Dedifferentiated amniotic fluid mesenchymal stem cell (primary cell): ENCODE results near the gene APOF.
"Not testable (repeated sequence)": the region's sequence is repeated elsewhere in the genome, so short reads cannot be mapped to it uniquely, and the experiment has no call there.

ENCODE experiments used
- DNase-seq: peaks from one replicate; pipeline ENCODE4 v3.0.0-alpha.2; 2016; ENCODE audit errors: extremely low spot score

Gene APOF

DNA sequence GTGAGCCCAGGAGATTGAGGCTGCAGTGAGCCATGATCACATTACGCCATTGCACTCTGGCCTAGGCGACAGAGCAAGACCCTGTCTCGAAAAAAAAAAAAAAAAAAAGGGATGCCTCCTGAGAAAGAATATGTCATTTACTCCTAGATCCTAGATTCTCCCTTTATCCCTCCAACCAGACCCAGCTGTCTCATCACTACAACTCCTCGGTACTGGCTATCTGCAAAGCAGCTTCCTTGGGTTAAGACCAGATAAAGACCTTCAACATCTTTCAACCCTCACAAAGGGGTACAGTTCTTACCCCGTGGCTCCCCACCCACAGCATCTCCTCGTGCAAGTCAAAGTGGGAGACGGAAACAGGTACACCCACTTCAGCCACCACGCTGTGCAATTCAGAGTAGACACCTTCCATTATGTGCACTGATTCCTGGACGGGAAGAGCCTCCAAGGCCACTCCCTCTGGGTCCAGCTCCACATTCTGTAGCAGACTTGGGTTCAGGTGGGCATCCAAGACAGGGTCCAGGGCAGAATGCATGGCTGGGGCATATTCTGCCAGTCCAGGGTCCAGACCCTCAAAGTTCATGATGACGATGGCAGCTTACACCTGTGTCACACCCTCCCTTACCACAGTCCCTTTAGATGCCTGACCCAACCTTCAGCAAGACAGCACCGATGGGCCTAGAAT, 30.0 kb downstream of the APOF start:
- DNase-seq, result no peak

- DNase-seq, result no peak
Observed at GRCh38 chr12:56330936-56331490, 31.6 kb downstream of the APOF start.

GRCh38 chr12:56326533-56326932, 36.1 kb downstream of the APOF start:
- DNase-seq, result no peak

- DNase-seq, result no peak
Observed at GRCh38 chr12:56326126-56326525, 36.5 kb downstream of the APOF start.

GRCh38 chr12:56324206-56324605, 38.5 kb downstream of the APOF start:
- DNase-seq, result no peak

DNA sequence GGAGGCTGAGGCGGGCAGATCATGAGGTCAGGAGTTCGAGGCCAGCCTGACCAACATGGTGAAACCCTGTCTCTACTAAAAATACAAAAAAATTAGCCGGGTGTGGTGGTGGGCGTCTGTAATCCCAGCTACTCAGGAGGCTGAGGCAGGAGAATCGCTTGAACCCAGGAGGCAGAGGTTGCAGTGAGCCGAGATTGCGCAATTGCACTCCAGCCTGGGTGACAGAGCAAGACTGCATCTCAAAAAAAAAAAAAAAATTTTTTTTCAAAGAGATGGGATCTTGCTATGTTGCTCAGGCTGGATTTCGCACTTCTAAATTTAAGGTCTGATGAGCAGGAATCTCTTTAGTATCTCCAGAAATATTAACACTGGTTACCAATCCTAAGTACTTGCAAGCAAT, 41.0 kb downstream of the APOF start:
- not testable (repeated sequence) for DNase-seq

DNA sequence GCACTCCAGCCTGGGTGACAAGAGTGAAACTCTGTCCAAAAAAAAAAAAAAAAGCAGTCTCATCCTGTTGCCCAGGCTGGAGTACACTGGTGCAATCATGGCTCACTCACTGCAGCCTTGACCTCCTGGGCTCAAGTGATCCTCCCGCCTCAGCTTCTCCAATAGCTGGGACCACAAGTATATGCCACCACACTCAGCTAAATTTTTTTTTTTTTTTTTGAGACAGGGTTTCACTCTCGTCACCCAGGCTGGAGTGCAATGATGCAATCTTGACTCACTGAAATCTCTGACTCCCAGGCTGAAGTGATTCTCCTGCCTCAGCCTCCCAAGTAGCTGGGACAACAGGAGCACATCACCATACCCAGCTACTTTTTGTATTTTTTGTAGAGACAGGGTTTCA, 41.6 kb downstream of the APOF start:
- DNase-seq, result no peak

- DNase-seq, result no peak
Observed at GRCh38 chr12:56317675-56318074, 45.0 kb downstream of the APOF start.

DNA sequence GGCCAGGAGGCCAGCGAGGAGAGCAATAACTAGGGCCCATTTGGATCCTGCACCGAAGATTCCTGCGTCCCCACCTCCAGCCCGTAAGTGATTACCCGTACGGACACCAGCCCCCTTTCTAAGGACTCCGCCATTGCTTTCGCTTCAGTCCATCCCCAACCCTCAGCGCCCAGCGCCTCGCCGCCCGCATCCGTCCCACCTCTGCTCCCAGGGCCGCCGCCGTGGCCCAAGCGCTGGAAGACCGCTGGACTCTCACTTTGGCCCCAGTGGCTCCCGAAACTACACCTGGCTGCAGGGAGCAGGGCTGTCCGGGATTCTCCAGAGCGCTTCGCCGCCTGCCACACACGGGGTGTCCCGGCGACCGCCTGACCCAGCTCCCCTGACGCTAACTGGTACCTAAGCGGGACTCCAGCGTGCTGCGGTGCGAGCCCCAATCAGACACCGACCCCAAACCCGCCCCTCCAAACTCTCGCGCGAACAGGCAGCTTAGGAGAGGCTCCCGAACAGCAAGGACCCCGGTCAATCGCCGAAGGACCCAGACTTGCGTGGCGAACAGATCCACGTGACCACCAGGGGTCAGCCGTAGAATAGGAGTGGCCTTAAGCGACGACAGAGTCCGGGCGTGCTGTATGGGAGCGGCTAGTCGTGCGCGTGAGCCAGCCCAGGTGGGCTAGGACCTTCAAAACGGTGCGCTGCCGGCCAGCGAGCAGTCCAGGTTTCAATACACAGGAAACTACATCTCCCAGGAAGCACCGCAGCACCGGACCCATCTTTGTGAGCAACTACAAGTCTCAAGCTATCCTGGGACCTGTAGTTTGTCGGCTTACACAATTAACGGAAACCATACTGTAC, 46.8 kb downstream of the APOF start, which contains the start of gene CNPY2:
TSS of gene CNPY2 (minus strand) at position 367 of the 852 bp plus-strand sequence. CDS start 771 bp downstream, outside the sequence.
- peak; percentile 97 for DNase-seq

- DNase-seq, result no peak
Observed at GRCh38 chr12:56315249-56315621, 47.4 kb downstream of the APOF start.

DNA sequence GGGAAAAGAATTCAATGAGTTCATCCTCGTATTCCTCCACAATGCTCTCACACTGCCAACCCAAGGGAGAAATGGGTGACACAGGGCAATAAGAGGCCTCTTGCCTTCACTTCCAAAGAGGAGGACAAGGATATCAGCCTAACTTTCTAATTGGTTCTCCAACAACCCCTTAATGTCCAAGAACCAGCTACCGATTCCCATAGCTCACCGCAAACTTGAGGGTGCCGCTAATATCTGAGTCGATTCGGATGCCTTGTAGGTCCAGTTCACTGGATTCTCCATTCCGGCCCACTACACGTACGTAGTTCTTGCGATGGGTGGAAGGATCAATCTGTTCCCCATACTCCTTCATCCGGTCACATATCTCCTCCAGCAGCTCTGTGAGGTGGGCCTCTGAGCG, 51.7 kb downstream of the APOF start:
- DNase-seq, result no peak
